ENCODE results near the gene ADAM8. TPM values are rescaled to one million over a fixed set of nuclear protein-coding genes. Genes with fewer than 3 reads are reported as not detected.
"Not testable (repeated sequence)": the region's sequence is repeated elsewhere in the genome, so short reads cannot be mapped to it uniquely, and the experiment has no call there.

ADAM8 gene
- total RNA-seq, 2 experiments from 2014 or later, result 106 to 115 TPM

DNA sequence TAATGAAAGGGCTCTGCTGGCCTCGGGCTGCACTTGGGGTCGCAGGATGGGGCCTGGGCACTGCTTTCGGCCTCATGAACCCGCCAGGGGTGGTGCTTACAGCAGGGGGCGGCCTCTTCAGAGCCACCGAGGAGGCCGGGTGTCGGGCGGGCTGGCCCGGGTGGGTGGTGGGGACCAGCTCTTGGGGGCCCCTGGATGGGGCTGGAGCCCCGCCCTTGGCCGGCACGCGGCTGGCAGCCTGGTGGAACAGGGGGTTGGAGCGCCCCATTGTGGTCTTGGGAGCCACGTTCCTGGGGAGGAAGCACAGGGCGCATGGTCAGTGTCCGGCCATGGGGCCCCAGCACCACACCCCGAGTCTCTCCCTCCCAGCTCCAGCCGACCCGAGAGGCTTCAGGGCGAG is 8.8 kb downstream of the ADAM8 start:
- H3K4me1 Mint-ChIP-seq (ENCODE audit: low read depth), result peaks cover 18% of the 10 kb centered on the region

DNA sequence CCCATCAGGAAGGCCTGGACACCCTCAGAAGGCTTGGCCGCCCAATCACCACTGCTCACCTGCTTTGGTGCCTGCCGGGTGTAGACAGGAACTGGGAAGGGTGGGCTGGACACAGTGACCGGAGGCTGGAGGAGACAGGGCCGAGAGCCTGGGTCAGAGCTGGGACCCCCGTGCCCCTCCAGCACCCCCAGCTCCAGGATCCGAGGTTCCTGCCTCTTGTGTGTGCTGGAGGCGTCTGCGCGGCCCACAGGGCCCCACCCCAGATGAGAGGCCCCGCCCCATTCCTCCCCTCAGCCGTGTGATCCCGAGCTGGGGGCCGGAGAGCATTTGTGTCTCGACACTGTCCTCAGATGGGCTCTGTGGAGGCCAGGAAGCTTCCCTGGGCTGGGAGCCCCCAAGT is 9.4 kb downstream of the ADAM8 start:
- H3K27ac Mint-ChIP-seq, result no peak overlapping the region
- H3K36me3 Mint-ChIP-seq (ENCODE audit: low read depth), result peaks cover 13% of the 10 kb centered on the region
- TF ChIP-seq CTCF (IDR thresholded peaks at IDR 0.05), result no peak
- H3K9me3 Mint-ChIP-seq, result no peaks in the 10 kb centered on the region
- intact Hi-C loops (cut with micrococcal nuclease), result no loop called here
- ATAC-seq (no peak), DNase-seq (no peak)
- H3K4me3 Mint-ChIP-seq, result no peak overlapping the region
- ChIA-PET CTCF (interaction anchor here (0.8 to 1.5 kb wide), 2 partner anchors 41 to 62 kb away, joined by 3 to 5 read pairs; no protein-coding TSS in a partner anchor), POLR2A (interaction anchor here (1.3 to 2.4 kb wide), 2 partner anchors 9 to 10 kb away, joined by 4 to 8 read pairs; partner anchors contain the start of gene ADAM8)
- no peaks in the 10 kb centered on the region for H3K27me3 Mint-ChIP-seq
- peaks cover 23% of the 10 kb centered on the region for H3K4me1 Mint-ChIP-seq (ENCODE audit: low read depth)

More for the DNA sequence above, 8.8 kb downstream of the ADAM8 start:
- no peaks in the 10 kb centered on the region for H3K9me3 Mint-ChIP-seq
- peaks cover 8% of the 10 kb centered on the region for H3K36me3 Mint-ChIP-seq (ENCODE audit: low read depth)
- DNase-seq, result no peak
- CTCF ChIA-PET, result interaction anchor here (1.5 kb wide), 1 partner anchor 40 kb away, joined by 5 read pairs; no protein-coding TSS in a partner anchor
- H3K27ac Mint-ChIP-seq, result no peak overlapping the region
- no peak overlapping the region for H3K4me3 Mint-ChIP-seq
- no peak for TF ChIP-seq CTCF (IDR thresholded peaks at IDR 0.05)
- no peaks in the 10 kb centered on the region for H3K27me3 Mint-ChIP-seq
- no peak for ATAC-seq
- intact Hi-C loops (cut with micrococcal nuclease), result no loop called here
- POLR2A ChIA-PET, result interaction anchor here (1.3 to 2.4 kb wide), 2 partner anchors 8 to 10 kb away, joined by 4 to 8 read pairs; partner anchors contain the start of gene ADAM8

DNA sequence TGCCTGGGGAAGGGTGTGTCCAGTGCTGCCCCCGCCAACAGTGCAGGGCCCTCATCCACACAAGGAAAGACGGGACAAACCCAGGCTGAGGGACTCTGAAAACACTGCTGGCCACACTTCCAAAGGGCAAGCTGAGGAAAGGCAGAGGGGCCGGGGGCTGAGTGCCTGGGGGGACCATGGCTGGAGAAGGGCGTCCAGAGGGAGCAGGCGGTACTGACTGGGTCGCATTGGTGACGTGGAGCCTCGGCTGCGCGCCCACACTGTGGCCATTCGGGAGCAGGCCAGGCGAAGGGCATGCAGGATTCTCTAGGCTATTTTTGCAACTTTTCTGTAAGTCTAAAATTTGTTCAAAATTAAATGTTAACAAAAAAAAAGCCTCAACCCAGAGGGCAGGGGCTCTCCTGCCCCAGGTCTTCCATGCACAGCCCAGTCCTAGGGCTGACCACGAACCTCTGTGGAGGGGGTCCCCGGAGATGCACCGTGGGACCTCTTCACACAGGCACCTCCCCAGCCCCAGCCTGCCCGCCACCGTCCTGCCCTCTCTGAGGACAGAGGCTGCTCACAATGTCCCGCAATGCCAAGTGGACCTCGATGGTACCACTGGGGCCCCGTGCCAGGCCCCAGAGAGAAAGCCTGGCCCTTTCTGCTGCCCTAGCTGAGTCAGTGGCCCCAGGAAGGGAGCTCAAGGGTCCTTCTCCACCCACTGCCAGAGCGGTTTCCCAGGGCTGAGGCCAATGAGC is 10.4 kb downstream of the ADAM8 start:
- H3K27me3 Mint-ChIP-seq, result no peaks in the 10 kb centered on the region
- CTCF ChIA-PET, result interaction anchor here (1.5 kb wide), 1 partner anchor 42 kb away, joined by 5 read pairs; no protein-coding TSS in a partner anchor
- no peaks in the 10 kb centered on the region for H3K9me3 Mint-ChIP-seq
- ATAC-seq, result no peak
- TF ChIP-seq CTCF (IDR thresholded peaks at IDR 0.05), result no peak
- H3K36me3 Mint-ChIP-seq (ENCODE audit: low read depth), result peaks cover 9% of the 10 kb centered on the region
- no peak overlapping the region for H3K27ac Mint-ChIP-seq
- intact Hi-C loops (cut with micrococcal nuclease), result no loop called here
- peaks cover 26% of the 10 kb centered on the region for H3K4me1 Mint-ChIP-seq (ENCODE audit: low read depth)
- H3K4me3 Mint-ChIP-seq, result no peak overlapping the region
- DNase-seq, result no peak
- POLR2A ChIA-PET, result interaction anchor here (1.0 to 2.4 kb wide), 2 partner anchors 10 to 14 kb away, joined by 3 to 8 read pairs; partner anchors contain the start of gene ADAM8

GRCh38 chr10:133265052-133265451 is 11.6 kb downstream of the ADAM8 start:
- H3K36me3 Mint-ChIP-seq (ENCODE audit: low read depth); H3K9me3 Mint-ChIP-seq; CTCF ChIA-PET; DNase-seq; intact Hi-C loops (cut with micrococcal nuclease); H3K27ac Mint-ChIP-seq; H3K27me3 Mint-ChIP-seq; ATAC-seq; H3K4me3 Mint-ChIP-seq: not testable (repeated sequence)
- H3K4me1 Mint-ChIP-seq (ENCODE audit: low read depth), result peaks cover 37% of the 10 kb centered on the region
- POLR2A ChIA-PET, result interaction anchor here (1.0 kb wide), 1 partner anchor 15 kb away, joined by 3 read pairs; no protein-coding TSS in a partner anchor

GRCh38 chr10:133264461-133264860 is 12.2 kb downstream of the ADAM8 start:
- intact Hi-C loops (cut with micrococcal nuclease), result no loop called here
- Mint-ChIP-seq H3K27ac (no peak overlapping the region), H3K4me1 (ENCODE audit: low read depth) (peaks cover 43% of the 10 kb centered on the region), H3K4me3 (no peak overlapping the region), H3K27me3 (no peaks in the 10 kb centered on the region), H3K36me3 (ENCODE audit: low read depth) (peaks cover 9% of the 10 kb centered on the region), H3K9me3 (no peaks in the 10 kb centered on the region)
- TF ChIP-seq CTCF (IDR thresholded peaks at IDR 0.05), result no peak
- POLR2A ChIA-PET, result interaction anchor here (4.6 kb wide), 1 partner anchor 12 kb away, joined by 46 read pairs; the partner anchor contains the start of gene ADAM8
- ATAC-seq, result no peak
- DNase-seq, result peak; percentile 30
- CTCF ChIA-PET, result interaction anchor here (1.1 to 2.2 kb wide), 3 partner anchors 11 to 121 kb away, joined by 3 to 6 read pairs (median 4); partner anchors contain the start of gene ADAM8

Measured in activated CD8-positive, alpha-beta T cell treated with anti-CD3 and anti-CD28 coated beads for 36 hours (primary cell).